ENCODE measurements around the gene SDF4.

DNA sequence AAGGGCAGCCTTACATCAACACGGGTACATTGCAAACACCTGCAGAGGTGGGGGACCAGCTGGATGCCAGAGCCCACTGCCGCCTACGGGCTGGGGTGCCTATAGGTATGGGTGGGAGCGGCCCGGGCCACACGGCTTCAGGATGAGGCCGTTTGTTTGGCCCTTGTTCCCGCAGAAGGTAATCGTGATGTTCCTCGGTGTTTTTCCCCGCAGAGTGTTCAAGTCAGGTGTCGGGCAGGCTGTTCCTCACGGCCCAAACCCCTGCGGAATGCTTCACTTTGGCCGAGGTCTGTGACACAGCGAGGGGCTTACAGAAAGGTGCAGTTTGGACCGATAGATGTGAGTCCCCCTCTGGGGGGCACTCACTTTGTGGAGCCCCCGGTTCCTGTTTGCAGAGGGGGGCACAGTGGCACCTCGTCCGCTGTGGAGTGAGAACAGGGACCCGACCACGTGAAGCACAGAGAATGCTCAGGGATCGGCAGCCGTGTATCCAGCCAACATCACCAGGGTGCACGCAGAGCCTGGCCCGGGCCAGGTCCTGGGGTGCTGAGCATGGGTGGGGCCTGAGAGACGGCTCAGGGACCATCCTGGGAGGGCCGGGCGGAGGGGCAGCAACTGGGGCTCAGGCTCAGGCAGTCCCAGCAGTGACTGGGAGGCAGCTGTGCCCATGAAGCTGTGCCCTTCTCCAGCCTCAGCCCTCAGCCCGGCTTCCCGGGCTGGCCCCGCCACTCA is 58.6 kb downstream of the SDF4 start:
- no peak for TF ChIP-seq EZH2 (IDR thresholded peaks at IDR 0.05; ENCODE audit: low read depth)
- TF ChIP-seq, protein P1, sequence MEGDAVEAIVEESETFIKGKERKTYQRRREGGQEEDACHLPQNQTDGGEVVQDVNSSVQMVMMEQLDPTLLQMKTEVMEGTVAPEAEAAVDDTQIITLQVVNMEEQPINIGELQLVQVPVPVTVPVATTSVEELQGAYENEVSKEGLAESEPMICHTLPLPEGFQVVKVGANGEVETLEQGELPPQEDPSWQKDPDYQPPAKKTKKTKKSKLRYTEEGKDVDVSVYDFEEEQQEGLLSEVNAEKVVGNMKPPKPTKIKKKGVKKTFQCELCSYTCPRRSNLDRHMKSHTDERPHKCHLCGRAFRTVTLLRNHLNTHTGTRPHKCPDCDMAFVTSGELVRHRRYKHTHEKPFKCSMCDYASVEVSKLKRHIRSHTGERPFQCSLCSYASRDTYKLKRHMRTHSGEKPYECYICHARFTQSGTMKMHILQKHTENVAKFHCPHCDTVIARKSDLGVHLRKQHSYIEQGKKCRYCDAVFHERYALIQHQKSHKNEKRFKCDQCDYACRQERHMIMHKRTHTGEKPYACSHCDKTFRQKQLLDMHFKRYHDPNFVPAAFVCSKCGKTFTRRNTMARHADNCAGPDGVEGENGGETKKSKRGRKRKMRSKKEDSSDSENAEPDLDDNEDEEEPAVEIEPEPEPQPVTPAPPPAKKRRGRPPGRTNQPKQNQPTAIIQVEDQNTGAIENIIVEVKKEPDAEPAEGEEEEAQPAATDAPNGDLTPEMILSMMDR (conservative IDR thresholded peaks at IDR 0.05) = no peak
